ENCODE results near the gene STPG1. TPM values are rescaled to one million over a fixed set of nuclear protein-coding genes. Genes with fewer than 3 reads are reported as not detected.
A peak's percentile ranks its signal among the peaks of the same experiment; 100 is the strongest.

The STPG1 gene
- total RNA-seq, 2 donors from 2014 or later = 2.0 to 3.6 TPM

DNA sequence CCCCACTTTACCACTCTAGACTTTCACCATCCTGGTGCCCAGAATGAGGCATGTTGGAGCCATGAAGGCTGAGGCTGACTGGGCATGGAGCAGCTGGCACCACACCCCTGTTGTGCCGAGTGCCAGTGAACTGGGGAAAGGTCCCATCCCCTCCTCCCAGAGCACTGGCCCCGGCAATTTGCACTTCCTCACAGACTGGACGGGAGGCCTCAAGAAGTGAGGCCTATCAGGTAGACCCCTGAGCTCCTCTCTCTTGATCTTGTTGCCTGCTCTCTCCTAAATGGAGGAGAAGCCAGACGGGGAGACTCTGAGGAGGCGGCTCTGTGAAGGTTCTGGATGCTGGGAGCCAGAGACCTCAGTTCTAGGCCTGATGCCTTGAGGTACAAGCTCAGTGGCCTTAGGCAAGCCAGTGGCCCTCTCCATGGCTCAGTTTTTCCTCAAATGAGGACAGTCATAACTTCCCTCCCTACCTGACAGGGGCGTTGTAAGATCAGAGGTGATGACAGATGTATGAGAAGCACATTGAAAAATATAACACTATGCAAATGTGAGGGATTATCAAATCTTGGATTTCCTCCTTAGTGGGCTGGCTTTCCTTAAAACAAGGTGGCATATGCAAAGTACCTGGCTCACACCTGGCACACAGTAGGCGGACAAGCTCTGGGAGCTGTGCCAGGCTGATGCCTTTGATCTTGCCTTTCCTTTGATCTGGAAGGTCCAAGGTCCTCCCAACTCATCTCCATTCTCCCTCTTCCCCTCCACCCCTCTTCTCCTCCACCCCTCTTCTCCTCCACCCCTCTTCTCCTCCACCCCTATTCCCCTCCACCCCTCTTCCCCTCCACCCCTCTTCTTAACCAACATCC is 87.8 kb downstream of the STPG1 start:
- Histone ChIP-seq H3K4me1 (peaks cover 0 to 14% of the 10 kb centered on the region in 2 donors), H3K36me3 (no peaks in the 10 kb centered on the region), H3K4me3 (no peak overlapping the region), H3K27ac (no peak overlapping the region), H3K9me3 (no peaks in the 10 kb centered on the region), H3K27me3 (no peaks in the 10 kb centered on the region)
- no peak for DNase-seq (ENCODE audit: low spot score)
- no peak for TF ChIP-seq CTCF (IDR thresholded peaks at IDR 0.05)

DNA sequence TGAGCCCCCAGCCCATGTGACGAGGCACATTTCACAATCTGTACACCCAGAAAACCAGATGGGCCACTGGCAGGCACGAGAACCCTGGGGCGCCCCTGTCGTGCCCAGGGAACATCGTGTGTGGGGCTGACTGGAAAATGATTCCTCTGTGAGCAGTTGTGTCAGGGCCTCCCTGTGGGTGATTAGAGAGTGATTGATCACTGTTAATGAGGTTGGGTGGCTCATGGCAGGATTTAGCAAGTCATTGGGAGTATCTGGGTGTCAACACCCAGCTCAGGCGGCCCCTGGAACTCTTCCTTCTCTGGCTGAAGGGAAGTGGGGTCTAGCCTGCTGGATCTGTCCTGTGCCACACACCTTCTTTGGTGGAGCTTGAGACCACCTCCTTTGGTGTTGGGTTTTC is 88.7 kb downstream of the STPG1 start:
- TF ChIP-seq CTCF (IDR thresholded peaks at IDR 0.05) = no peak
- no peaks in the 10 kb centered on the region for H3K36me3 ChIP-seq
- no peak for DNase-seq (ENCODE audit: low spot score)
- no peaks in the 10 kb centered on the region for H3K9me3 ChIP-seq
- no peaks in the 10 kb centered on the region for H3K27me3 ChIP-seq
- no peak overlapping the region for H3K27ac ChIP-seq
- H3K4me3 ChIP-seq = no peak overlapping the region
- H3K4me1 ChIP-seq = peaks cover 0 to 14% of the 10 kb centered on the region in 2 donors

DNA sequence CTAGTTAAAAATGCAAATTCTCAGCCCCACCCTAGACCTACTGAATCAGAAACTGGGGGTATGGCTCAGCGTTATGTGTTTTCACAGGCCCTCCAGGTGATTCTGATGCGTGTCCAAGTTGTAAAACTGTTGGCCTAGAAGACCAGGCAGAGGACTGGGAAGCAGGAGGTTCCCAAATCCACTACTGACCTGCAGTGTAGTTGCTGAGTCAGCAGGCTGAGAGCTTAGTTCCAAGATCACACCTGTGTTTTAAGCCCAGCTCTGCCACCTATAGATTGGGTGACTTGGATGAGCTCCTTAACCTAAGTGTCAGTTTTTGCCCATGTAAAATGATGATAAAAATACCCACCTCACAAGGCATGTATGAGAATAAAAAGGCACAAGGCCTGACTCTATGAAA is 90.3 kb downstream of the STPG1 start:
- Histone ChIP-seq H3K27ac (no peak overlapping the region), H3K4me3 (no peak overlapping the region), H3K27me3 (no peaks in the 10 kb centered on the region), H3K36me3 (no peaks in the 10 kb centered on the region), H3K4me1 (peaks cover 0 to 20% of the 10 kb centered on the region in 2 donors), H3K9me3 (no peaks in the 10 kb centered on the region)
- no peak for TF ChIP-seq CTCF (IDR thresholded peaks at IDR 0.05)
- no peak for DNase-seq (ENCODE audit: low spot score)

GRCh38 chr1:24322470-24323177 is 91.0 kb downstream of the STPG1 start:
- Histone ChIP-seq H3K4me3 (peak overlapping the region; percentile 52 to 63), H3K4me1 (peaks cover 0 to 24% of the 10 kb centered on the region in 2 donors), H3K27me3 (no peaks in the 10 kb centered on the region)

More at GRCh38 chr1:24322470-24323177, 91.0 kb downstream of the STPG1 start:
- H3K36me3 ChIP-seq = no peaks in the 10 kb centered on the region
- no peak for DNase-seq (ENCODE audit: low spot score)
- TF ChIP-seq CTCF (IDR thresholded peaks at IDR 0.05) = no peak
- no peaks in the 10 kb centered on the region for H3K9me3 ChIP-seq
- H3K27ac ChIP-seq = peak overlapping the region in 1 of 2 donors; percentile 55

Measured in right atrium auricular region (tissue), 2 donors.